HL-60 (cell line): Measurements from ENCODE around the gene ESR2.

Experiments used
- DNase-seq, 2 experiments: peaks; one replicate each; pipeline ENCODE4 v3.0.0-alpha.2; 2010 to 2020; ENCODE audit warnings: low read depth in 1 of 2, low spot score in 1 of 2
- H3K27ac ChIP-seq: fragments of 250-450 bp; sonication (Bioruptor Pico); replicated peaks from 2 replicates; pipeline ENCODE4 v1.5.1; 2020; ENCODE audit warnings: mild to moderate bottlenecking, moderate library complexity
- H3K27me3 ChIP-seq: fragments of 250-450 bp; sonication (Bioruptor Pico); 2 replicates; pipeline ENCODE4 v1.5.1; 2021; ENCODE audit warnings: mild to moderate bottlenecking, moderate library complexity; ENCODE audit not compliant: insufficient read depth, poor library complexity, severe bottlenecking
- H3K4me3 ChIP-seq: replicated peaks from 2 replicates; pipeline ENCODE4 v1.5.1; 2011; ENCODE audit warnings: mild to moderate bottlenecking, control low read depth, low read length; ENCODE audit not compliant: insufficient read depth
- GABPA ChIP-seq: IDR thresholded peaks from 2 replicates; pipeline ENCODE4 v1.6.1; 2012; ENCODE audit warnings: low read depth
- POLR2AphosphoS5 ChIP-seq: IDR thresholded peaks from 2 replicates; pipeline ENCODE4 v1.6.1; 2012; ENCODE audit warnings: low read depth
- SPI1 ChIP-seq: IDR thresholded peaks from 2 replicates; pipeline ENCODE4 v1.6.1; 2012; ENCODE audit warnings: low read depth, mild to moderate bottlenecking, borderline replicate concordance
- TF ChIP-seq, protein P1 (sequence below): IDR thresholded peaks from 2 replicates; pipeline ENCODE4 v1.6.1; 2012; ENCODE audit warnings: low read depth; ENCODE audit not compliant: insufficient replicate concordance
- TF ChIP-seq, protein P2 (sequence below): IDR thresholded peaks from one replicate; pipeline ENCODE4 v1.5.1; 2011; ENCODE audit warnings: low read length, control low read depth, inconsistent platforms; ENCODE audit not compliant: insufficient read depth

Gene ESR2

DNA sequence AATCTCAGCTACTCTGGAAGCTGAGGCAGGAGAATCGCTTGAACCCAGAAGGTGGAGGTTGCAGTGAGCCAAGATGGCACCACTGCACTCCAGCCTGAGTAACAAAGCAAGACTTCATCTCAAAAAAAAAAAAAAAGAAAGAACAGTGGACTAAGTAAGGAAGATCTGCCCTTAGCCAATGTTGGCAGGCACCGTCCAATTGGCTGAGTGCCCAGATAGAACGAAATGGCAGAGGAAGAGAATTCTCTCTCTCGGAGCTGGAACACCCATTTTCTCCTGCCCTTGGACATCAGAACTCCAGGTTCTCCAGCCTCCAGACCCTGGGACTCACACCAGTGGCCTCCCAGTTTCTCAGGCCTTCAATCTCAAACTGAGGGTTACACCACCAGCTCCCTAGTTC lies 49.9 kb downstream of the ESR2 start:
- H3K4me3 ChIP-seq = no peak overlapping the region
- TF ChIP-seq SPI1 = no peak
- no peak for TF ChIP-seq GABPA
- TF ChIP-seq, protein P1, sequence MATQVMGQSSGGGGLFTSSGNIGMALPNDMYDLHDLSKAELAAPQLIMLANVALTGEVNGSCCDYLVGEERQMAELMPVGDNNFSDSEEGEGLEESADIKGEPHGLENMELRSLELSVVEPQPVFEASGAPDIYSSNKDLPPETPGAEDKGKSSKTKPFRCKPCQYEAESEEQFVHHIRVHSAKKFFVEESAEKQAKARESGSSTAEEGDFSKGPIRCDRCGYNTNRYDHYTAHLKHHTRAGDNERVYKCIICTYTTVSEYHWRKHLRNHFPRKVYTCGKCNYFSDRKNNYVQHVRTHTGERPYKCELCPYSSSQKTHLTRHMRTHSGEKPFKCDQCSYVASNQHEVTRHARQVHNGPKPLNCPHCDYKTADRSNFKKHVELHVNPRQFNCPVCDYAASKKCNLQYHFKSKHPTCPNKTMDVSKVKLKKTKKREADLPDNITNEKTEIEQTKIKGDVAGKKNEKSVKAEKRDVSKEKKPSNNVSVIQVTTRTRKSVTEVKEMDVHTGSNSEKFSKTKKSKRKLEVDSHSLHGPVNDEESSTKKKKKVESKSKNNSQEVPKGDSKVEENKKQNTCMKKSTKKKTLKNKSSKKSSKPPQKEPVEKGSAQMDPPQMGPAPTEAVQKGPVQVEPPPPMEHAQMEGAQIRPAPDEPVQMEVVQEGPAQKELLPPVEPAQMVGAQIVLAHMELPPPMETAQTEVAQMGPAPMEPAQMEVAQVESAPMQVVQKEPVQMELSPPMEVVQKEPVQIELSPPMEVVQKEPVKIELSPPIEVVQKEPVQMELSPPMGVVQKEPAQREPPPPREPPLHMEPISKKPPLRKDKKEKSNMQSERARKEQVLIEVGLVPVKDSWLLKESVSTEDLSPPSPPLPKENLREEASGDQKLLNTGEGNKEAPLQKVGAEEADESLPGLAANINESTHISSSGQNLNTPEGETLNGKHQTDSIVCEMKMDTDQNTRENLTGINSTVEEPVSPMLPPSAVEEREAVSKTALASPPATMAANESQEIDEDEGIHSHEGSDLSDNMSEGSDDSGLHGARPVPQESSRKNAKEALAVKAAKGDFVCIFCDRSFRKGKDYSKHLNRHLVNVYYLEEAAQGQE = no peak
- TF ChIP-seq, protein P2, sequence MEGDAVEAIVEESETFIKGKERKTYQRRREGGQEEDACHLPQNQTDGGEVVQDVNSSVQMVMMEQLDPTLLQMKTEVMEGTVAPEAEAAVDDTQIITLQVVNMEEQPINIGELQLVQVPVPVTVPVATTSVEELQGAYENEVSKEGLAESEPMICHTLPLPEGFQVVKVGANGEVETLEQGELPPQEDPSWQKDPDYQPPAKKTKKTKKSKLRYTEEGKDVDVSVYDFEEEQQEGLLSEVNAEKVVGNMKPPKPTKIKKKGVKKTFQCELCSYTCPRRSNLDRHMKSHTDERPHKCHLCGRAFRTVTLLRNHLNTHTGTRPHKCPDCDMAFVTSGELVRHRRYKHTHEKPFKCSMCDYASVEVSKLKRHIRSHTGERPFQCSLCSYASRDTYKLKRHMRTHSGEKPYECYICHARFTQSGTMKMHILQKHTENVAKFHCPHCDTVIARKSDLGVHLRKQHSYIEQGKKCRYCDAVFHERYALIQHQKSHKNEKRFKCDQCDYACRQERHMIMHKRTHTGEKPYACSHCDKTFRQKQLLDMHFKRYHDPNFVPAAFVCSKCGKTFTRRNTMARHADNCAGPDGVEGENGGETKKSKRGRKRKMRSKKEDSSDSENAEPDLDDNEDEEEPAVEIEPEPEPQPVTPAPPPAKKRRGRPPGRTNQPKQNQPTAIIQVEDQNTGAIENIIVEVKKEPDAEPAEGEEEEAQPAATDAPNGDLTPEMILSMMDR = no peak
- H3K27me3 ChIP-seq = no peaks in the 10 kb centered on the region
- H3K27ac ChIP-seq = no peak overlapping the region
- no peak for DNase-seq

DNA sequence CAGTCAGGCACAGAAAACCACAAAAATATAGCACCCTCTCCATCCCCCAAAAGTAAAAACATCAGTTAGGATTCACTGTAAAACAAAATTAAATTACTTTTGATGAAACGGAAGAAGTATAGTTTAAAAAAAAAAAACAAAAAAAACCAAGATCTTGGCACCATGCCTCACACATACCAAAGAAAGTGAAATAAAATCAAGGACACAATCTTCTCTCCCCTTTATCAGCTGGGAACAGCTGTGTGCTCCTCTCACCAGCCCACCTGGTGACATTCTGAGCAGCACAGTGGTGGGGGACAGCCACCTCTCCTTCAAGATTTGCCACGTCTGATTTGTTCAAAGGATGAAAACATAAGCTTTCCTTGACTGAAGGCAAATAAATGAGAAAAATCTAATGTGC lies 55.5 kb downstream of the ESR2 start:
- no peak overlapping the region for H3K4me3 ChIP-seq
- TF ChIP-seq GABPA (no peak), SPI1 (no peak), POLR2AphosphoS5 (no peak)
- TF ChIP-seq, protein P2 = no peak
- TF ChIP-seq, protein P1 = no peak
- H3K27me3 ChIP-seq = no peaks in the 10 kb centered on the region
- DNase-seq = no peak
- H3K27ac ChIP-seq = no peak overlapping the region

DNA sequence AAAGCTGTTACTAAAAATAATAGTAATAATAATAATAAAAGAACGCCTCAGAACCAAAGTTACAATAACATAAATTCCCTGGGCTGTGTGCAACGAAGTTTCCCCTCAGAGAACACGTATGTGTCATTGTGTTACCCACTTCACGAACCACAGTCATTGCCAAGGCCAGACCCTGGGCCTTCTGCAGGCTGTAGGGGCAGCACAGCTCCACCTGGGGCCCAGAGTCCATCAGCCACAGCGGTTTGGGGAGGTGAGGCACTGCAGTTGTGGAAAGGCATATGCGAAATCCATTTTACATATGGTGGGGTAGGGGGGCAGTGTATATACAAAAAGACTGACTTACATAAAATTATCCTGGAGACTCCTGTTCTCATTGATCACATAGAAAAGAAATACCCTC lies 56.1 kb downstream of the ESR2 start:
- TF ChIP-seq, protein P1 = no peak
- TF ChIP-seq GABPA (no peak), SPI1 (no peak), POLR2AphosphoS5 (no peak)
- TF ChIP-seq, protein P2 = no peak
- Histone ChIP-seq H3K27ac (no peak overlapping the region), H3K4me3 (no peak overlapping the region), H3K27me3 (no peaks in the 10 kb centered on the region)
- DNase-seq = no peak
